Measurements from ENCODE around the gene UNG.

GRCh38 chr12:109113661-109114321 is 16.4 kb downstream of the UNG start:
- TF ChIP-seq, protein P1, sequence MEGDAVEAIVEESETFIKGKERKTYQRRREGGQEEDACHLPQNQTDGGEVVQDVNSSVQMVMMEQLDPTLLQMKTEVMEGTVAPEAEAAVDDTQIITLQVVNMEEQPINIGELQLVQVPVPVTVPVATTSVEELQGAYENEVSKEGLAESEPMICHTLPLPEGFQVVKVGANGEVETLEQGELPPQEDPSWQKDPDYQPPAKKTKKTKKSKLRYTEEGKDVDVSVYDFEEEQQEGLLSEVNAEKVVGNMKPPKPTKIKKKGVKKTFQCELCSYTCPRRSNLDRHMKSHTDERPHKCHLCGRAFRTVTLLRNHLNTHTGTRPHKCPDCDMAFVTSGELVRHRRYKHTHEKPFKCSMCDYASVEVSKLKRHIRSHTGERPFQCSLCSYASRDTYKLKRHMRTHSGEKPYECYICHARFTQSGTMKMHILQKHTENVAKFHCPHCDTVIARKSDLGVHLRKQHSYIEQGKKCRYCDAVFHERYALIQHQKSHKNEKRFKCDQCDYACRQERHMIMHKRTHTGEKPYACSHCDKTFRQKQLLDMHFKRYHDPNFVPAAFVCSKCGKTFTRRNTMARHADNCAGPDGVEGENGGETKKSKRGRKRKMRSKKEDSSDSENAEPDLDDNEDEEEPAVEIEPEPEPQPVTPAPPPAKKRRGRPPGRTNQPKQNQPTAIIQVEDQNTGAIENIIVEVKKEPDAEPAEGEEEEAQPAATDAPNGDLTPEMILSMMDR (IDR thresholded peaks at IDR 0.05), result no peak
- TF ChIP-seq POLR2A (IDR thresholded peaks at IDR 0.05), result no peak
